HepG2 (cell line): ENCODE results near the gene CHP1. TPM values are rescaled to one million over a fixed set of nuclear protein-coding genes. Genes with fewer than 3 reads are reported as not detected.
A peak's percentile ranks its signal among the peaks of the same experiment; 100 is the strongest.

ENCODE experiments used
- ARNT2 ChIP-seq: sonication (generic); formaldehyde crosslinking; IDR thresholded peaks from 2 replicates; pipeline ENCODE4 v1.8.0; 2022; ENCODE audit warnings: mild to moderate bottlenecking, low read depth, missing genetic modification reagents, moderate library complexity
- CSRNP2 ChIP-seq: sonication (generic); formaldehyde crosslinking; conservative IDR thresholded peaks from 2 replicates; pipeline ENCODE4 v1.8.0; 2022; ENCODE audit warnings: low read depth, missing genetic modification reagents
- FOXO1 ChIP-seq: sonication (generic); formaldehyde crosslinking; IDR thresholded peaks from 2 replicates; pipeline ENCODE4 v1.4.0; 2020; ENCODE audit warnings: missing genetic modification reagents
- HIC2 ChIP-seq: sonication (generic); formaldehyde crosslinking; IDR thresholded peaks from 2 replicates; pipeline ENCODE4 v1.9.0; 2022; ENCODE audit warnings: low read depth, missing genetic modification reagents
- HMG20B ChIP-seq: conservative IDR thresholded peaks from 2 replicates; pipeline ENCODE4 v1.6.1; 2016; ENCODE audit warnings: missing genetic modification reagents, missing compliant biosample characterization
- IKZF1 ChIP-seq: fragments of 450-650 bp; IDR thresholded peaks from 2 replicates; pipeline ENCODE4 v1.7.1; 2016
- NRL ChIP-seq: sonication (generic); formaldehyde crosslinking; IDR thresholded peaks from 2 replicates; pipeline ENCODE4 v1.5.0; 2020; ENCODE audit warnings: missing genetic modification reagents, mild to moderate bottlenecking, moderate library complexity, borderline replicate concordance
- RARG ChIP-seq: sonication (generic); formaldehyde crosslinking; IDR thresholded peaks from 2 replicates; pipeline ENCODE4 v1.4.0; 2020; ENCODE audit warnings: low read depth, mild to moderate bottlenecking, missing genetic modification reagents
- RBM22 ChIP-seq: fragments of 200-400 bp; formaldehyde crosslinking; optimal IDR thresholded peaks from 2 replicates; pipeline ENCODE3; 2017; ENCODE audit warnings: mild to moderate bottlenecking, low read length, moderate library complexity
- RFX3 ChIP-seq: IDR thresholded peaks from 2 replicates; pipeline ENCODE4 v1.6.1; 2016; ENCODE audit warnings: missing biosample characterization, missing genetic modification reagents
- SETDB1 ChIP-seq: sonication (generic); formaldehyde crosslinking; IDR thresholded peaks from 2 replicates; pipeline ENCODE4 v1.5.1; 2020; ENCODE audit warnings: missing genetic modification reagents, mild to moderate bottlenecking, borderline replicate concordance
- ZBTB3 ChIP-seq: sonication (generic); formaldehyde crosslinking; IDR thresholded peaks from 2 replicates; pipeline ENCODE4 v1.4.0; 2020; ENCODE audit warnings: low read depth, mild to moderate bottlenecking, moderate library complexity, missing genetic modification reagents, borderline replicate concordance
- ZBTB7A ChIP-seq: sonication (generic); formaldehyde crosslinking; IDR thresholded peaks from 2 replicates; pipeline ENCODE4 v1.8.0; 2022; ENCODE audit warnings: mild to moderate bottlenecking, missing genetic modification reagents
- ZFP91 ChIP-seq: sonication (generic); formaldehyde crosslinking; IDR thresholded peaks from 2 replicates; pipeline ENCODE4 v1.9.0; 2022; ENCODE audit warnings: missing genetic modification reagents, mild to moderate bottlenecking, borderline replicate concordance
- ZNF12 ChIP-seq: sonication (generic); formaldehyde crosslinking; IDR thresholded peaks from 2 replicates; pipeline ENCODE4 v1.5.0; 2020; ENCODE audit warnings: missing genetic modification reagents
- ZNF17 ChIP-seq: sonication (generic); formaldehyde crosslinking; IDR thresholded peaks from 2 replicates; pipeline ENCODE4 v1.5.0; 2020; ENCODE audit warnings: mild to moderate bottlenecking, missing genetic modification reagents
- ZNF761 ChIP-seq: sonication (generic); formaldehyde crosslinking; conservative IDR thresholded peaks from 2 replicates; pipeline ENCODE4 v1.4.0; 2020; ENCODE audit warnings: mild to moderate bottlenecking, missing genetic modification reagents
- ZNF784 ChIP-seq: sonication (generic); formaldehyde crosslinking; IDR thresholded peaks from 2 replicates; pipeline ENCODE4 v1.5.1; 2020; ENCODE audit warnings: missing genetic modification reagents, mild to moderate bottlenecking, borderline replicate concordance
- polyA plus RNA-seq, 8 experiments: library from polyadenylated mRNA; depleted of rRNA in 3 of 8; stranded (reverse) in 7 of 8; unstranded in 1 of 8; fragments of >200 nt; fragmentation: Illumina TruSeq in 4 of 8; extraction: Trizol in 4 of 8; gene quantifications; 2 replicates each; pipeline versions ENCODE4 v1.2.1 to v1.2.3, GENCODE V29; 2011 to 2016; ENCODE audit warnings: low read depth in 4 of 8, missing spikeins in 1 of 8, mixed read lengths in 1 of 8; ENCODE audit not compliant: insufficient read depth in 1 of 8
- total RNA-seq, 5 experiments: library from RNA; depleted of rRNA; stranded (reverse); fragments of >200 nt; fragmentation: Illumina TruSeq; extraction: Trizol; gene quantifications; 2 replicates each; pipeline ENCODE4 v1.2.3, GENCODE V29; 2016; ENCODE audit warnings: low read depth in 1 of 5

Gene CHP1
- total and polyA plus RNA-seq, 2 of the 13 experiments (the other 11 are each of a cell fraction or from before 2014, with no cell fraction given) = 49.6 to 76.4 TPM

- TF ChIP-seq ZNF12 = no peak
- peak; percentile 33; the same call in 1 of the 2 replicates for TF ChIP-seq FOXO1 (CRISPR knock-in tag)
- peak; percentile 95 for TF ChIP-seq ZBTB3
- TF ChIP-seq ZFP91 (CRISPR knock-in tag) = peak; percentile 99
- TF ChIP-seq RARG (CRISPR knock-in tag) = no peak
- peak; percentile 78 for TF ChIP-seq ZBTB7A (CRISPR knock-in tag)
- peak; percentile 78 for TF ChIP-seq HMG20B
- no peak for TF ChIP-seq CSRNP2 (CRISPR knock-in tag)
- TF ChIP-seq ZNF761 (CRISPR knock-in tag) = peak; percentile 98
- TF ChIP-seq ARNT2 (CRISPR knock-in tag) = peak; percentile 73
- TF ChIP-seq ZNF17 (CRISPR knock-in tag) = no peak
- no peak for TF ChIP-seq IKZF1
- TF ChIP-seq ZNF784 (CRISPR knock-in tag) = peak; percentile 88; the same call in 1 of the 2 replicates
- peak; percentile 92 for TF ChIP-seq NRL (CRISPR knock-in tag)
- TF ChIP-seq RBM22 = no peak
- no peak; the same call in 1 of the 2 replicates for TF ChIP-seq RFX3 (CRISPR knock-in tag)
- TF ChIP-seq SETDB1 (CRISPR knock-in tag) = peak; percentile 35; the same call in 1 of the 2 replicates
- peak; percentile 15; the same call in 1 of the 2 replicates for TF ChIP-seq HIC2 (CRISPR knock-in tag)
Observed at GRCh38 chr15:41230650-41231421, at the start of gene CHP1, which contains the start of gene EXD1 (continued).
